Endothelial cell of umbilical vein (primary cell): Measurements from ENCODE around the gene PAX8. TPM values are rescaled to one million over a fixed set of nuclear protein-coding genes. Genes with fewer than 3 reads are reported as not detected.

Experiments used
- BruUV-seq: library from RNA; stranded (reverse); fragments of 400-500 nt; replicated peaks from 2 replicates; lab custom pipeline; 2021; lab: Mats Ljungman, UMichigan
- CTCF ChIA-PET: fragments of 300-600, 350-600 bp; sonication (Branson Sonifier 250); formaldehyde crosslinking; loops from one replicate; lab custom pipeline; 2021; ENCODE audit warnings: antibody characterized with exemption, inconsistent platforms; lab: Charles Lee
- POLR2A ChIA-PET: fragments of 300-600, 350-600 bp; sonication (Branson Sonifier 250); formaldehyde crosslinking; loops from one replicate; lab custom pipeline; 2021; ENCODE audit warnings: antibody characterized with exemption, inconsistent platforms; lab: Charles Lee
- DNase-seq: peaks from one replicate; pipeline ENCODE4 v3.0.0-alpha.2; 2011; ENCODE audit warnings: low read depth, low spot score
- FAIRE-seq: peaks from 2 replicates; lab custom pipeline; 2011; peaks lifted over from hg19 to GRCh38; lab: Jason Lieb, UNC
- H2AFZ ChIP-seq: 2 replicates; pipeline ENCODE4 v1.6.0; 2012; ENCODE audit warnings: low read depth, low read length, control low read depth, inconsistent platforms
- H3K27ac ChIP-seq: 2 replicates; pipeline ENCODE4 v1.5.1; 2011; ENCODE audit warnings: low read depth, mild to moderate bottlenecking, control low read depth, low read length, moderate library complexity; ENCODE audit not compliant: insufficient read depth
- H3K27me3 ChIP-seq, 2 experiments: 2 replicates each; pipeline versions ENCODE4 v1.6.0 to v1.6.1; 2011; ENCODE audit warnings: low read length in 2 of 2, mixed read lengths in 1 of 2; ENCODE audit not compliant: control insufficient read depth in 2 of 2, insufficient read depth in 2 of 2
- H3K36me3 ChIP-seq, 2 experiments: 2 replicates in 1 of 2; 3 replicates in 1 of 2; pipeline ENCODE4 v1.5.1; 2011; ENCODE audit warnings: low read length in 2 of 2, mild to moderate bottlenecking in 1 of 2, moderate library complexity in 1 of 2; ENCODE audit not compliant: control insufficient read depth in 2 of 2, insufficient read depth in 2 of 2; ENCODE audit errors: extremely low read depth in 1 of 2
- H3K4me1 ChIP-seq: 3 replicates; pipeline ENCODE4 v1.5.1; 2011; ENCODE audit warnings: mild to moderate bottlenecking, low read length; ENCODE audit not compliant: control insufficient read depth, insufficient read depth; ENCODE audit errors: extremely low read depth
- H3K4me2 ChIP-seq: 2 replicates; pipeline ENCODE4 v1.6.1; 2011; ENCODE audit warnings: low read length, control low read depth, mixed read lengths; ENCODE audit not compliant: insufficient read depth
- H3K4me3 ChIP-seq, 3 experiments: fragments of 200-600 bp in 1 of 3; sonication (generic), shearing (Covaris generic) in 1 of 3; replicated peaks in 1 of 3; 2 replicates each; pipeline ENCODE4 v1.5.1; 2011 to 2016; ENCODE audit warnings: control low read depth in 3 of 3, low read length in 3 of 3, mild to moderate bottlenecking in 2 of 3, inconsistent platforms in 1 of 3, low read depth in 1 of 3, moderate library complexity in 1 of 3; ENCODE audit not compliant: insufficient read depth in 1 of 3
- H3K79me2 ChIP-seq: 2 replicates; pipeline ENCODE4 v1.6.0; 2012; ENCODE audit warnings: low read length, inconsistent platforms; ENCODE audit not compliant: control insufficient read depth, insufficient read depth
- H3K9ac ChIP-seq: replicated peaks from 2 replicates; pipeline ENCODE3; 2011; ENCODE audit warnings: low read length, control low read depth; ENCODE audit not compliant: insufficient read depth; ENCODE audit errors: extremely low read depth
- H3K9me1 ChIP-seq: replicated peaks from 3 replicates; pipeline ENCODE4 v1.6.0; 2011; ENCODE audit warnings: mild to moderate bottlenecking, low read length; ENCODE audit not compliant: control insufficient read depth, insufficient read depth; ENCODE audit errors: extremely low read depth
- H3K9me3 ChIP-seq: replicated peaks from 2 replicates; pipeline ENCODE4 v1.5.1; 2012; ENCODE audit warnings: low read length, inconsistent platforms; ENCODE audit not compliant: control insufficient read depth, insufficient read depth
- H4K20me1 ChIP-seq: replicated peaks from 2 replicates; pipeline ENCODE3; 2011; ENCODE audit warnings: mild to moderate bottlenecking, low read length; ENCODE audit not compliant: control insufficient read depth, insufficient read depth; ENCODE audit errors: extremely low read depth
- CTCF ChIP-seq, 2 donors: IDR thresholded peaks; 1 replicate in 1 of 2; 2 replicates in 1 of 2; pipeline ENCODE4 v1.5.1; 2011; ENCODE audit warnings: low read length in 2 of 2, mild to moderate bottlenecking in 2 of 2, moderate library complexity in 2 of 2, control low read depth in 1 of 2, inconsistent platforms in 1 of 2, low read depth in 1 of 2; ENCODE audit not compliant: insufficient read depth in 1 of 2; ENCODE audit errors: extremely low read depth in 1 of 2
- EZH2 ChIP-seq: IDR thresholded peaks from 2 replicates; pipeline ENCODE4 v1.6.1; 2012; ENCODE audit warnings: borderline replicate concordance, low read depth, mild to moderate bottlenecking, moderate library complexity, low read length, inconsistent platforms; ENCODE audit not compliant: severe bottlenecking
- FOS ChIP-seq: IDR thresholded peaks from 2 replicates; pipeline ENCODE4 v1.6.1; 2011; ENCODE audit warnings: mild to moderate bottlenecking, low read length, moderate library complexity, borderline replicate concordance; ENCODE audit not compliant: insufficient read depth
- GATA2 ChIP-seq: IDR thresholded peaks from 2 replicates; pipeline ENCODE4 v1.7.0; 2011; ENCODE audit warnings: low read depth, mild to moderate bottlenecking, moderate library complexity, mixed read lengths, low read length; ENCODE audit not compliant: insufficient read length, insufficient read depth
- JUN ChIP-seq: IDR thresholded peaks from 2 replicates; pipeline ENCODE4 v1.6.1; 2011; ENCODE audit warnings: borderline replicate concordance, low read depth; ENCODE audit not compliant: insufficient read length, insufficient read depth
- MAX ChIP-seq: IDR thresholded peaks from 2 replicates; pipeline ENCODE4 v1.6.1; 2011; ENCODE audit not compliant: insufficient read depth, insufficient read length
- MYC ChIP-seq: IDR thresholded peaks from one replicate; pipeline ENCODE4 v1.6.1; 2011; ENCODE audit warnings: mild to moderate bottlenecking, low read depth, low read length
- POLR2A ChIP-seq: IDR thresholded peaks from 2 replicates; pipeline ENCODE4 v1.6.1; 2012; ENCODE audit warnings: low read depth, mild to moderate bottlenecking, control low read depth, low read length
- POLR2AphosphoS5 ChIP-seq: IDR thresholded peaks from 2 replicates; pipeline ENCODE4 v1.6.1; 2012; ENCODE audit warnings: low read depth, mild to moderate bottlenecking, control low read depth, low read length, moderate library complexity; ENCODE audit not compliant: insufficient read depth
- dilution Hi-C: fragments of 300-500 bp; cut with MboI; formaldehyde crosslinking; loops from one replicate; pipeline ENCODE4 v1.15.0; 2019; ENCODE audit warnings: low sequenced_read_pairs; ENCODE audit not compliant: extremely low pct_ligation_motif_present
- intact Hi-C: fragments of 100-400 bp; cut with micrococcal nuclease; formaldehyde crosslinking; loops from one replicate; pipeline ENCODE4 v1.10.0; 2022
- polyA plus RNA-seq, 4 experiments: library from polyadenylated mRNA; depleted of rRNA in 3 of 4; stranded (reverse) in 3 of 4; unstranded in 1 of 4; fragments of >200 nt; gene quantifications; 2 replicates each; pipeline versions ENCODE4 v1.2.1 to v1.2.3, GENCODE V29; 2011 to 2012; ENCODE audit warnings: missing spikeins in 1 of 4
- total RNA-seq: library from RNA; stranded (reverse); gene quantifications from 2 replicates; pipeline ENCODE4 v1.2.3, GENCODE V29; 2021

The PAX8 gene
- total and polyA plus RNA-seq, 2 donors (not counting 3 experiments of a cell fraction or from before 2014, with no cell fraction given), result 0.22 to 0.62 TPM

- POLR2A ChIA-PET, result no interaction called here
- Histone ChIP-seq H3K36me3 (no peaks in the 10 kb centered on the region), H3K27me3 (peaks cover 0 to 4% of the 10 kb centered on the region in 2 experiments), H3K4me1 (no peaks in the 10 kb centered on the region), H3K9me3 (no peaks in the 10 kb centered on the region), H3K4me3 (no peak overlapping the region), H3K9ac (no peak overlapping the region), H3K9me1 (no peaks in the 10 kb centered on the region), H4K20me1 (no peaks in the 10 kb centered on the region), H3K4me2 (no peak overlapping the region), H3K79me2 (no peaks in the 10 kb centered on the region), H2AFZ (no peak overlapping the region), H3K27ac (no peak overlapping the region)
- FAIRE-seq (no peak), DNase-seq (no peak)
- intact Hi-C loops, result no loop called here
- CTCF ChIA-PET, result no interaction called here
- no peak for TF ChIP-seq GATA2
- TF ChIP-seq FOS, result no peak
- TF ChIP-seq MYC, result no peak
- no peak for TF ChIP-seq CTCF (IDR thresholded peaks at IDR 0.05; ENCODE audit: extremely low read depth in 1 of 2, insufficient read depth in 1 of 2, low read depth in 1 of 2, low read length in 2 of 2)
- TF ChIP-seq MAX, result no peak
- TF ChIP-seq EZH2, result no peak
- no peak for TF ChIP-seq POLR2A
- TF ChIP-seq JUN, result no peak
- no peak for TF ChIP-seq POLR2AphosphoS5
- dilution Hi-C loops, result no loop called here
- BruUV-seq, result no TSS peak
These were observed 100.5 kb downstream of the PAX8 start for GRCh38 chr2:113178069-113178746.
